Epithelial cell of esophagus (primary cell): ENCODE measurements around the gene RBMS3.

Source experiments
- DNase-seq: peaks from one replicate; pipeline ENCODE4 v3.0.0; 2010; ENCODE audit warnings: low read depth
- H3K4me3 ChIP-seq: 2 replicates; pipeline ENCODE4 v1.5.1; 2011; ENCODE audit warnings: mild to moderate bottlenecking, low read length, control low read depth
- CTCF ChIP-seq: IDR thresholded peaks from 2 replicates; pipeline ENCODE4 v1.5.1; 2011; ENCODE audit warnings: low read depth, mild to moderate bottlenecking, low read length, control low read depth, inconsistent platforms; ENCODE audit not compliant: insufficient read depth; ENCODE audit errors: missing control alignments

Gene RBMS3

GRCh38 chr3:29940759-29941323 is 660.0 kb downstream of the RBMS3 start:
- TF ChIP-seq CTCF, result no peak
- no peak for DNase-seq

GRCh38 chr3:29942297-29942696 is 661.4 kb downstream of the RBMS3 start:
- no peak overlapping the region for H3K4me3 ChIP-seq
- no peak for DNase-seq
- no peak for TF ChIP-seq CTCF

More at GRCh38 chr3:29940759-29941323, 660.0 kb downstream of the RBMS3 start:
- H3K4me3 ChIP-seq, result no peak overlapping the region

GRCh38 chr3:29949131-29949530 is 668.3 kb downstream of the RBMS3 start:
- peak; percentile 17 for DNase-seq
- TF ChIP-seq CTCF, result no peak
- H3K4me3 ChIP-seq, result no peak overlapping the region

- DNase-seq, result no peak
- no peak for TF ChIP-seq CTCF
- no peak overlapping the region for H3K4me3 ChIP-seq
Observed at GRCh38 chr3:29949940-29950616, 669.2 kb downstream of the RBMS3 start.

- H3K4me3 ChIP-seq, result no peak overlapping the region
- no peak for DNase-seq
- TF ChIP-seq CTCF, result no peak
Observed at GRCh38 chr3:29952431-29952830, 671.6 kb downstream of the RBMS3 start.

- DNase-seq, result peak; percentile 13
- TF ChIP-seq CTCF, result no peak
Observed at GRCh38 chr3:29955413-29955812, 674.5 kb downstream of the RBMS3 start.

GRCh38 chr3:29958816-29959215 is 677.9 kb downstream of the RBMS3 start:
- DNase-seq, result no peak
- no peak overlapping the region for H3K4me3 ChIP-seq
- TF ChIP-seq CTCF, result no peak

More at GRCh38 chr3:29955413-29955812, 674.5 kb downstream of the RBMS3 start:
- H3K4me3 ChIP-seq, result no peak overlapping the region
